Glomerular endothelial cell (primary cell): ENCODE data around the gene CAMKV. TPM values are rescaled to one million over a fixed set of nuclear protein-coding genes. Genes with fewer than 3 reads are reported as not detected.
"Not testable (repeated sequence)": the region's sequence is repeated elsewhere in the genome, so short reads cannot be mapped to it uniquely, and the experiment has no call there.

Source experiments
- DNase-seq: peaks from one replicate; pipeline ENCODE4 v3.0.0-alpha.2; 2011; ENCODE audit warnings: low read depth, low spot score; ENCODE audit errors: extremely low read depth
- total RNA-seq: library from RNA; depleted of rRNA; stranded (reverse); fragments of >200 nt; gene quantifications from 2 replicates; pipeline ENCODE4 v1.2.3, GENCODE V29; 2015

Gene CAMKV
- total RNA-seq = not detected in 2 replicates

- no peak for DNase-seq
Measured at GRCh38 chr3:49869525-49870126, at the start of gene CAMKV. Gene CAMKV, minus strand, starts transcription at chr3:49869906. Its CDS starts 7,518 bp downstream, at chr3:49862388.

DNA sequence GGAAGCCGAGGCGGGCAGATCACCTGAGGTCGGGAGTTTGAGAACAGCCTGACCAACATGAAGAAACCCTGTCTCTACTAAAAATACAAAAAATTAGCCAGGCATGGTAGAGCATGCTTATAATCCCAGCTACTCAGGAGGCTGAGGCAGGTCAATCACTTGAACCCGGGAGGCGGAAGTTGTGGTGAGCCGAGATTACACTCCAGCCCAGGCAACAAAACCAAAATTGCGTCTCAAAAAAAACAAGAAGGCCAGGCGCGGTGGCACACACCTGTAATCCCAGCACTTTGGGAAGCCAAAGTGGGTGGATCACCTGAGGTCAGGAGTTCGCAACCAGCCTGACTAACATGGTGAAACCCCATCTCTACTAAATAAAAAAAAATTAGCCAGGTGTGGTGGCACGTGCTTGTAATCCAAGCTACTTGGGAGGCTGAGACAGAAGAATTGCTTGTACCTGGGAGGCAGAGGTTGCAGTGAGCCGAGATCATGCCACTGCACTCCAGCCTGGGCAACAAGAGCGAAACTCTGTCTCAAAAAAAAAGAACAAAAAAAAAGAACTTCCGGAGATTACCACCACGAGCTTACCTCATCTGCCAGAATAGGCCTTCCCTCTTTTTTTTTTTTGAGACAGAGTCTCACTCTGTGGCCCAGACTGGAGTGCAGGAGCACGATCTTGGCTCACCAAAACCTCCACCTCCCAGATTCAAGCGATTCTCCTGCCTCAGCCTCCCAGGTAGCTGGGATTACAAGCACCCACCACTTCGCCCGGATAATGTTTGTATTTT is 48.3 kb upstream of the CAMKV start:
- DNase-seq = not testable (repeated sequence)

DNA sequence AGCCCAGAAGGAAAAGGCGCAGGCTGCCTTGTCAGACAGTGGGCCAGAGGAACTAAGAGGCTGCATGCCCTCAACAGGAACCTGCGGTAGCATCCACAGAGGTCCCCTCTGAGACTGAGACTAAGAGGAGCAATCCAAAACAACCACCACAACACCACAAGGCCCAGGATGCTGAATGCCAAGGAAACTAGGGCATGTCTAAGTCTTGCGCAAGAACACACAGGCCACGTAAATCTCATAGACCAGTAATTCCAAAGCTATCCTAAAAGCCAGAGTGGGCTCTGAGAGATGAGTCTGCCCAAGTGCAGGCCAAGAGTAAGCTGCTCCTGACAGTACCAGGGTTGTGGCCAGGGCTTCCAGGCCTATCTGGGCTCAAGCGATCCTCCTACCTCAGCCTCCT is 47.0 kb upstream of the CAMKV start:
- DNase-seq = no peak

DNA sequence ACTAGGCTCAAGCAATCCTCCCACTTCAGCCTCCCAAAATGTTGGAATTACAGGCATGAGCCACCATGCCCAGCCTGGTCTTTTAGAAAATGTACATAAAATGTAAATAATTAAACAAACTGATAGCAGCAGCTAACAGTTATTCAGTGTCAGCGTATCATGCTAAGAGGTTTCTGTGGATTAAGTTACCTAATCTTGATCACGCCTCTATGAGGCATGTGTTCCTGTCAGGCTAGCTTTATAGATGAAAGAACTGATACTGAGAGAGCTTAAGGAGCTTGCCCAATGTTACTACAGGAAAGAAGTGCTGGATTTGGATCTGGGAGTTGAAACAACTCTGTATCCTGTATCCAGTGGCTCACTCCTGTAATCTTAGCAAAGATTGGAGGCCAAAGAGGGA is 45.2 kb upstream of the CAMKV start:
- no peak for DNase-seq

DNA sequence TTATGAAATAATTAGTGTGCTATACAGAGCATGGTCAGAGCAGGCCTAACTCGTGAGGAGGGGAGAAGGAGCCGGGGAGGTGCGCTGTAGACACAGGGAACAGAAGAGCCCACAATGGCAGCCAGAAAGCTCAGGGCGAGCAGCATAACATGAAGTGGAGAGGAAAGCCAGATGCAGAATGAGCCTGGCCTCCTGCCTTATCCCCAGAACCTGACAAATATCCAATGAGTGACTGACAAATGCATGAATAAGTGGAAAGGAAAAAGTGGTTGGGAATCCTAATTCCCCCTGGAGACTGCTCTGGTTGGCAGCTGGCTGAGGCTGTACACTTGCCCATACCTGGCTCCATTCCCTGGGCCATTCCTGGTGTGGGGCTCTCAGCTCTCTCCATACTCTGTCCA is 43.2 kb upstream of the CAMKV start:
- no peak for DNase-seq

- no peak for DNase-seq
Measured at GRCh38 chr3:49911611-49912010, 41.9 kb upstream of the CAMKV start.

DNA sequence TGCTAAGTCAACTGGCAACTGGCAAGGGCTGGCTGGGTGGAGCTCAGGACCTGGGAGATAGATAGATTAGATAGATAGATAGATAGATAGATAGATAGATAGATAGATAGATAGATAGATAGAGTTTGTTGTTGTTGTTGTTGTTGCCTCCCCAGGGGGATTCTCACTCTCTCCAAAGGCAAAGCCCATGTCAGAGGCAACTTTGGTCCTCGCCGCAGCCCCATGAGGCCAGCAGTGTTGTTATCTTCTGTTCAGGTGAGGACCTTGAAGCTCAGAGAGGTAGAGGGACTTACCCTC is 41.4 kb upstream of the CAMKV start:
- DNase-seq = no peak

DNA sequence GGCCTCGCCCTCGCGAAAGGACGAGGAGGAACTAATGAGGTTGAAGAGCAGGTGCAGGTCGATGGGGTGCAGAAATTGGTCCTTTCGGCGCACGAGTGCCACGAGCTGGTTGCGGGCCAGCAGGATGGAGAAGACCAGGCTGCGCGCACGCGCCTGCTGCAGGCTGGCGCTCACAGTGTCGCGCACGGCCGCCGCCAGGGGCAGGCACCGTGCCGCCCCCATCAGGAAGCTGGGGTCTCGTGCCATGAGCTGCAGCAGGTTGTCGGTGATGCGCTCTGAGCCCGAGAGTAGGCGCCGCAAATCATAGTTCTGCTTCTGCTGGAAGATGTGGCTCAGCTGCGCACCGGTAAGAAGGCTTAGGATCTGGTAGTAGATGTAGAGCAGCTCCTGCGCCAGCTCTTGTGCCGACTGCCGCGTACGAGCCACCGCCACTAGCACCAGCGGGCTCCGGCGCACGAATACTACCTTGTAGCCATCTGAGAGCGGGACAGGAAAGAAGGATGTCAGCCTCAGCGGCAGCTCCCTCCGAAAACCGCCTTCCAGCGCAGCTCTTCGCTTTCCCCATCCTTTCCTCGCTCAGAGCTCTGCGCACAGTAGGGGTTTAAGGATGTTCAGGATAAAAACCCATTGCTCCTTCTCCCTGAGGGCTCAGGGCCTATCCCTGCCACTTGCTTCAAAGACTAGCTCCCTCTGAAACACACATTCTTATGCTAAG is 40.9 kb upstream of the CAMKV start:
- DNase-seq = no peak

DNA sequence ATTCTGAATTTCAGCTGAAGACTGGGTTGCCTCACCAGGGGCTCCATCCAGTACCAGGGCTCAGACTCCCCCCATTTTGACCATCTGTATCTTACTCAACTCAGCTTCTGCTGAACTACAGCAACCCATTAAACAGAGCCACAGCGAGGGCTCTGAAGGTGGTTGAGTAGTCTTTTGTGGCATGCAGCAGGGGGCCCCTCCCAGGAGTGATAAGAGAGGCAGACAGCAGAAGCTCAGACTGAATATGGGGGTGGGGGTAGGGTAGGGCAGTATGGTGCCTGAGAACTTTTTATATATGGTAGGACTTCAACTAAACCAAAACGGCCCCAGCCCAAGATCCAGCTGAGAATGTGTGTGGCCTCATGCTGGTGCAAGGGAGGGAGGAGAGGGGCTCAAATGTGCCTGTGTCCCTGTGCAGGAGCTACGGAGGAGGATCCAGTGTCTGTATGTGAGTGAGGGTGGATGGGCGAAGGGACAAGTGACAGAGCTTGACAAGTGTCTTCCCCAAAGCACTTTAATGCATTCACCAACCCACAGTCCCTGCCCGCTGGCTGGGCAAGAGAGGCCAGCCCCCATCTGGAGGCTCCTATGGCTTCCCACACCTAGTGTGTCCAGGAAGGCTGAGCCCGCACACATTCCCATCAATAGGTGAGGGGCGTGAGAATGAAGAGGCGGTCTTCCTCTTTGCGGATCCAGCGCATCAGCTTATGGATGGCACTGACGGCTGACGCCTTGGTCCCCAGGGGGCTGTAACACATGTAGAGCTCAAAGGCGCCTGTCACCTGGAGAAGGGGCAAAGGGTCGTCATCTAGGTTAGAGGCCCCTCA is 38.9 kb upstream of the CAMKV start:
- DNase-seq = no peak

- no peak for DNase-seq
Measured at GRCh38 chr3:49906073-49906743, 36.5 kb upstream of the CAMKV start.

GRCh38 chr3:49904448-49904847 is 34.7 kb upstream of the CAMKV start:
- not testable (repeated sequence) for DNase-seq

GRCh38 chr3:49903451-49904424 is 34.0 kb upstream of the CAMKV start, which contains the start of gene MST1R:
Gene MST1R, minus strand, starts transcription at chr3:49903873. Its CDS starts 264 bp downstream, at chr3:49903609.
- DNase-seq = no peak

DNA sequence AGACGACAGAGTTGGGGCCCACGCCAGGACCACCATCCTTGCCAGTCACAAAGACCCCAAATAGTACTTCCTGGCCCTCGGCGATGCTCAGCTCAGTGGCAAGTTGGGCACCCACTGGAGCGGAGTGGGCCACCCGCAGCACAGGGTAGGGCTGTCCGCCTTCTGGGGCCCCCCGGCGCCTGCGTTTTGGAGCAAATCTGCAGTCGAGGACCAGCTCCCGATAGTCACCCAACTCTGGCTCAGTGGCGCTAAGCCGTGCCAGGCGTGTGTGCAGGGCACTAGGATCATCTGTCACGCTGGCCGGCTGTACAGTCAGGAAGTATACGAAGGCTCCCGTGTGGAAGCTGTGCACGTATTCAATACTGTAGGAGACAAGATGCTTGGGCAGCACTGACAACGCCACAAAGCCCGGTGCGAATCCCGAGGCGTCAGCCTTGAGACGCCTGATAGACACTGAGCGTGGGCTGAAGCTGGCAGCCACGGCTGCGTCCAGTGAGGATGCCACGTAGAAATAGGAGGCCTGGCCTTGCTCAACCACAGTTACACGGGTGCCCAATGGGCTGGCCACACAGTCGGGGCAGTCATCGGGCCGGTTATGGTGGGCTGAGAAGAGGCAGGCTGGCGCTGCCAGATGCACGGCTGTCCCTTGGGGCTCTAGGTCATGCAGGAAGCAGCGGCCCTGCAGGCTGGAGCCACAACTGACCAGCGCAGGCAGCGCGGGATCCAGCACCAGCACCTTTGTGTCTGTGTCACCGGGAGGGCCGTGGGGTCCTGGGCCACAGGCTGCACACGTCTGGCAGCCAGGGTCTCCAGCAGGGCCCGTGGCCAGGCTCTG is 33.0 kb upstream of the CAMKV start:
- no peak for DNase-seq

DNA sequence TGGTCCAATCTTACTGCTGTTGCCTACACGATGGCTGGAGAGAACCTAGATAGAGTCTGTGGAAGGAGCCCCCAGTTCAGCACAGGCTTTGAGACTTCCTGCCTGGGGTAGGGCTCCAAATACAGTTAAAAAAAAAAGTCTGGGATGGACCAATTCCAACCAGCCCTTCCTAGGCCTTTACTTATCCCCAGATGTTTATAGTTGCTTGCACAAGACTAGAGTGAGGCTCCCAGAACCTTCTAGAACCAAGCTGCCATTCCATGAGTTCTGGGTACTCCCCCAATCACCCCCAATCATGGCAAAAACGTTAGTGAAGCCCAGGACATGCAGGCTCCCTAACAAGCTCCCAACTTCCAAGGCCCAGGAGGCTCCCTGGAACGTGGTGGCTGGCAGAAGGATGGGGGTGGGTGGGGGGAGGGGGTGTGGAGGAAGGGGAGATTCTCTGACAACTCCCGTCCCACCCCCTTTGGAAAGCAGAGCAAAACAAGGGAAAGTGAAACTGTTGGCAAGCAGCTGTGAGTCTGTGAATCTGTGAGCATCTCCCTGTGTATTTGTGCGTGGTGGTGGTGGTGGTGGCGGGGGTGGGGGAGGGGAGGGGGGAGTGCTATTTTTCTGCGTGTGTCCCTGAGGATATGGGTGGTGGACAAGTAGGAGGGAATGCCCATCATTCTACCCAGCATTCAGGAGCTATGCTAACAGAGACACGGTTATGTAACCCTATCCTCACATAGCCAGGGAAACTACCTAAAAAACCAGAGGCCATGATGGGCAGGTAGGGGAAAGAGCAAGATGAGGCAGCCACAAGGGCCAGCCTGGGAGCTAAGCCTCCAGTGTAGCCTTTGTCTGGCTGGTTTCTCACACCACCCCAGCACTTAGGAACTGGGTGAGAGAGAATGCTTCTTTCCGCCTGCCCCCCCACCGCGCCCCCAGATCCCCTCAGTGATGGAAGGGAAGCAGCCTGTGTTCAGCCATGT is 31.9 kb upstream of the CAMKV start:
- DNase-seq = no peak

DNA sequence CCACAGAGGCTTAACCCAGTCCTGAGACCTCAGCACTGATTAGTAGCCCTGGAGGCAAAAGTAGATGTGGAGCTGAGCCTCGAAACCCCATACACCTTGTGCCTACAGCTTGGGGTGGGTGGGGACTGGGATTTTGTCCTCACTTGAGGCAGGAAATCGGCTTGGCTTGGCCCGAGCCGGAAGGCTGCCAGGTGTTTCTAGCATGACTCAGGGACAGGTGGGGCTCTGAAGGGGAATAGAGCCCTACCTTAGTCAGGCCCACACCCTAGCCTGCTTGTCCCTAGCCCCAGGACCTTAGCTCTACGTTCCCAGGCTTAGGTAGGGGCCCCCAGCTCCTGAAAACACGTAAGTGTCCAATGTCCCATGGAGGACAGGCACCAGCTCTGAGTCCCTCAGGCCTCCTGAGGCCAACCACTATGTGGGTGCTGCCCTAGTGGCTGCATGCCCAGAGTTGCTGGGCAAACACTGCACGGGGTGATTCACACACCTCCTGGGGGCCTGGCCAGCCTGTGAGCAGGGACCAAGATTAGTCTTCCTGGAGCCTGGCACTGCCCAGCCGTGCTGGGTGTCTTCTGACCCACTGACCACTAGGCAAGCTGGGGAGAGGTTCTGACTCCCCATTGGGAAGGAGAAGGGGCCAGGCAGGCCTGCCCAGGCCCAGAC is 30.9 kb upstream of the CAMKV start:
- DNase-seq = no peak

GRCh38 chr3:49899815-49900214 is 30.1 kb upstream of the CAMKV start:
- no peak for DNase-seq

DNA sequence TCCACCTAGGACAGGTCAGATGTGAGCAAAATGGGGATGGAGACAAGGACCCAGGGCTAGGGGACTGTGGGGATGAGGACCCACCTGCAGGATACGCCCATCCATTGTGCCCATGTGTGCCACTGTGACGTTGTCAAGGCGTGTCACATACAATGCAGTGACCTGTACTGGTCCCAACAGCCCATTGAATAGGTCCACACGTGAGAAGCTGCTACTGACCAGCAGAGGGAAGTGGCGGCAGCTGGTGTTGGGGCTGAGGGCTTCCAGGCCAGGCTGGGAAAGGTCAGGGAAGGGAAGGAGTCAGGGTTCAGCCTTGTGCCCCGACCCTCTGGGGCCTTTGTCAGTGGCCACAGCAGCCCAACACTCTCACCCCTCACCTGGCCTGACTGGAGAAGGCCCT is 29.3 kb upstream of the CAMKV start:
- DNase-seq = no peak
